HG03095 (cell line): ENCODE data around the gene CEP95.

Source experiments
- ATAC-seq: cut with Tn5 transposase; IDR thresholded peaks from one replicate; pipeline ENCODE4 v1.9.1; 2021; ENCODE audit warnings: moderate library complexity; ENCODE audit not compliant: unreplicated experiment

CEP95 gene

DNA sequence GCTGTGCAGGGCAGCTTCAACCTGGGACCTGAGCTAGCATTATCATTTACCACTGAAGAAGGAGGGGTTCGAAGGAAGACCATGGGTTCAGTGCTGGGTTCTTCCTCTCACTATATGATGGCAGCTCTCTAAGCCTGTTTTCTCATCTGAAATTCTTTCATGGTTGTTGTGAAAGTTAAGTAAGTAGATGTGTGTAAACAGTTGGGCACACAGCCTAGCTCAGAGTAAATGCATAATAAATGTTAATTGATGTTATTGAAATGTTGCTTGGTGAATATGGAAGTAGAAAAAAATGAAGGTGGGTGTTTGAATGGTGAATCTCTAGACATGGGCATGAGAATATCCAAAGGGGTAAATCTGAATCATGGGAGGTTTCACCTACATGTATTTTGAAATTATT lies 9.1 kb downstream of the CEP95 start:
- ATAC-seq = no peak

DNA sequence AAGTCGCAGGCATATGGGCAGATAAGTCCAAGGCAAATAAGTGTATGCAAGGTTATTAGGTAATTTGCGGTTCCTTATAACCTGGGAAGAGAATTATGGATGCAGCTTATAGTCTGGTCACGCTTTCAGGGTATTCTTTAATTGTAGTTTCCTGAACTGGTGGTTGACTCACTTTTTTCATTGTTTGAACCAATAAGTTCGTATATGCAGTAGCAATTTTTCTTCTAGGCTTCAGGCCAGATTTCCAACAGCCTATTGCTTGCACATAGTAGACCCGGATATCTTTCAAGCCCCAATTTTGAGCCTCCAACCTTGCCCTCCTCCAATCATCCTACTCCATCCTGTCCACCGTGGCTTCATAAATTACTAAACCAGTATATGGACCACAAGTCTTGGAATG lies 12.8 kb downstream of the CEP95 start:
- no peak for ATAC-seq

DNA sequence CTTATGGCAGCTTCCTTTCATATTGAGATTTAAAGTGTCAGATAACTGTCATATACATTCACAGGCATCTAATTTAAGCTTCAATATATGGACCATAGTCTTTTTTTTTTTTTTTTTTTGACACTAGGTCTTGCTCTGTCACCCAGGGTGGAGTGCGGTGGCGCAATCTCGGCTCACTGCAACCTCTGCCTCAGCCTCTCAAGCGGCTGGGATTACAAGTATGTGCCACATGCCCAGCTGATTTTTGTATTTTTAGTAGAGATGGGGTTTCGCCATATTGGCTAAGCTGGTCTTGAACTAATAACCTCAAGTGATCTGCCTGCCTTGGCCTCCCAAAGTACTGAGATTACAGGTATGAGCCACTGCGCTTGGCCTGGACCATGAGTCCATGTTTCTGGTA lies 13.6 kb downstream of the CEP95 start:
- ATAC-seq = no peak

DNA sequence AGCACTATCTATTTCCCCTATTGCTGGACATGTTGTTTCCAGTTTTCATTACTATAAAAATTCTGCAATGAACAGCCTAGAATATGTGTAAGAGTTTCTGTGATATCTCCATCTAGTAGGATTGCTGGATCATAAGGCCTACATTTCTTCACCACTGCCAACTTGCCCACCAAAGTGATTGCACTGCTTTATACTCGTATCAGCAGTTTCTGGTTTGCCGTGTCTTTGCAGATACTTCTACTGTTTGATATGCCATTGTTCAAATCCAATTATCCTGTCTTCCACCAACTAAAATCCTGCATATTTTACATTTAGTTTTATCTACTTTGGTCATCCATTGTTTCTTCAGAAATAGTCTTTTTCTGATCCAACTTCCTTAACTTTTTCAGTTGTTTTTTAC lies 21.1 kb downstream of the CEP95 start:
- no peak for ATAC-seq

DNA sequence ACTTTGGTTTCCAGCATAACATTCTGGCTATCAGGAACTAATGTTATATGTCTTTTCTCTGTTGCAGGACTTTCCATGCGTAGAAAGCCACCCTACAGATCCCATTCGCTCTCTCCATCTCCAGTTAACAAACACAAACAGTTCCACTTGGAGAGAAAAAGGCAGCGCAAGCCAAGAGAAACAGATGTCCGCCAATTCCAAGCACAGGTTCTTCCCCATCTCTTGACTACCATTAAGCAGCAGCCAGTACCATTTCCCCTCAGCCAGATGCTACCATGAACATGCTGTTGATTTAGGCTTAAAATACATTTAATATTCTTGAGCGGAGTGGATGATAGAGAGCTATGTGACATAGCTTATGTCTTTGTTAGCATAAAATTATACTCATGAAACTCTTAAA lies 22.4 kb downstream of the CEP95 start:
- ATAC-seq = no peak

DNA sequence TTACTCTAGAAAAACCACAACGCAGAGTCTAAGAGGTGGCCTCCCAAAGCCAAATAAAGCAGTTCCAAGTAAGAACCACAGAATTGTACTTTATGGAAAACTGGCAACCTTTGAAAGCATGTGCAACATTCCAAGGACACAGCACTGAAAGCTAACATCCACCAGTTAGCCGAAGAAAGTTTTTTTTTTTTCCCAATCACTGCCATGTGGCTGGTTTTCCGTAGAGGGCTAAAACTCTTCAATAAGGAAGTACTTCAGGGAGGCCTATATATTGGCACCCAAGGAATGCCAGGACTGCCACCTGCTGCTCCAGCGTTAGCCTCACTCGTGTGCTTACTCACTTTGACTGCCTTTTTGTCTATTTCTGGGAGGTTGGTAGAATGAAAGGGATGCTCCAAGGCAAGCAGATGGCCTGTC lies 25.2 kb downstream of the CEP95 start:
- ATAC-seq = no peak

DNA sequence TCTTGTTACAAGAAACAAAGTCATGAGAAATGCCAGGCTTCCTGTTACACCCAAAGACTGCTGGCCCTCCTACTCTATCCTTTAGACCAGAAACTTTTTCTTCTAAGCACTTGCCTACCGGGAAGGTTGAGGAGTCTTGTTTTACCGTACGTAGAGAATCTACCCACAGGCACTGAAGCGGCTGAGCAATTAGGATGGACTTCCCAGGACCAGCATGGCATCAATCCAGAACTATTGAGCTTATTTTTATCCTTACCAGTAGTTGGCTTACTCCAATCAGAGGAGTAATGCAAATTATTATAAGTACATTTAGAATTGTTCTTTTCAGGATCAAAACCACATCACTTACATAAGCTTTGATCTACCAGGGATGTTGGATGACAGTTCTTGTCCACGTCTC lies 25.6 kb downstream of the CEP95 start:
- no peak for ATAC-seq

DNA sequence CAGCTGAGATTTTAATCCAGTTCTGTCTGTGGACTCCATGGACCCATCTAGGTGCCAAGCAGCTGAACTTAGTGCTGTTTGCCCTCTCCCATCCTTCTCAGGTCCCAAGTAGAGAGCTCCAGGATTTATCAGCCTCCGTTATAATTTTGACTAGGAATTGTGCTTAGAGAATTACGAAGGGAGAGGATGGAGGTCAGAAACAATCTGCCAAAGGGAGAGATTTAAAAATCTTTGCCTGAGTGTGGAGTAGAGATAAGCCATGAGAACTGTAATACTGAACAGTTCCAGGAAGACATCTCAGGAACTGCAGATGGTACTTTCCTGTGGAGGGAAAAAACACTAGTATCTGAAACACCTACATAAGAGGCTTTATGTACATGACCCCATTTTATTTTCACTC lies 27.0 kb downstream of the CEP95 start:
- ATAC-seq = no peak

DNA sequence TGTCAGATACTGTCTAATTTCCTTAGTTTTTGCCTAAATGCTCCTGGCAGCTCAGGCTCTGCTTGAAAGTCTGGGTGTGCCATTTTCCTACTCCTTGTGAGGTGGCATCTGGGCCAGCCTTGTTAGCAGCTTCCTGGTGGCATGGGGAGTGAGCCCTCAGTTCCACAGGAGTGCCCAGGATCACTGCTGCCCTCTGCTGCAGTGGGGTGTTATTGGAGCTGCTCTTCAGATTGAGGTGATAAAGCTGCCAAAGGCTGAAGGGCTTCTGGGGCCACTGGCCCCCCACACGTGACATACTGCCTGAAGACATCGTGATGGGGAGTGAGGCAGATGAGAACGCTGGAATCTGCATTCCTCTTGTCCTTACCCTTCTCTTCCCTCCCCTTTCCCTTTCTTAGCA lies 27.4 kb downstream of the CEP95 start:
- no peak for ATAC-seq

DNA sequence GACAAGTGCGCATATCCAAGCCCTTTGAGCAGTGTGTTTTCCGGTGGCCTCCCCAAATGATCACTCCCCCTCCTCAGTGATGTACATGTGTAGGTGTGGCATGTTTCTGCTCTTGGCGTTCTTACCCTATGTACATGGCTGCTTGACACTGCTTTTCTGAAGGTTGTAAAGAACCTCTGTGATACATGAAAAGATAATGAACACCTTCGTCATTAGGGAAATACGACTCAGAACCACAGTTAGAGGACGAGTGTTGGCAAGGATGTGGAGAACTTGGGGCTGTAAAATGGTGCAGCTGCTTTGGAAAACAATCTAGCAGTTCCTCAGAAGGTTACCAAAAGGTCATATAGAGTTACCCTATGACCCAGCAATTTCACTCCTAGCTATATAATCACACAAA lies 28.6 kb downstream of the CEP95 start:
- no peak for ATAC-seq

DNA sequence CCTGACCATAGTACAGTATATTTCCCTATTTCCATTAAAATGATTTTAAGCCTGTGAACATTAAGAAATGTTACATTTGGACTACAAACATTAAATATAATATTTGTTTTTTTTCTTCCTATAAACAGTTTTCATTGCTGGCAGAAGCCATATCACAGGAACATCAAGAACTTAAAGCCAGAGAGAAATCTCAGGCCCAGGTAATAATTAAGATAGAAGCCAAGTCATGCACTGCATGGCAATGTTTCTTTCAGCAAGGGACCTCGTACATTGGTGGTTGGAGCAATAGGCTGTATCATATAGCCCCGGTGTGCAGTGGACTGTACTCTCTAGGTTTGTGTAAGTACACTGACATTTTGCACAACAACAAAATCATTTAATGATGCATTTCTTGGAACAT lies 30.1 kb downstream of the CEP95 start:
- ATAC-seq = no peak

DNA sequence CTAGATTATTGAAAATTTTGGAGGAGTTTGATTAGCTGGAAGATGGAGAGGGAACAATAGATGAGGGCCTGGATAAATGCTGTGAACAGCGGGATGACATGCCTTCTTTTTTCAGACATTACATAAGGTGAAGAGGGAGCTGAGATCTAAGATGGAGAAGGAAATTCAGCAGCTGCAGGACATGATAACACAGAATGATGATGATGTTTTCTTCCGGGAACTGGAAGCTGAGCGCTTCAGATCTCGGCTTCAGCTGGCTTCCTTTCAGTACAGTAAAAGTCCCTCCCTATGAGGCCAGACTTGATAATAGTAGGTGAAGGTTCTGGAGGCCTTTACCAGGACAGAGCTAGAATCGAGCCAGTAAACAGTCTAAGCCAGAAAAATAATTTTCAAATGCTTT lies 30.7 kb downstream of the CEP95 start:
- no peak for ATAC-seq

DNA sequence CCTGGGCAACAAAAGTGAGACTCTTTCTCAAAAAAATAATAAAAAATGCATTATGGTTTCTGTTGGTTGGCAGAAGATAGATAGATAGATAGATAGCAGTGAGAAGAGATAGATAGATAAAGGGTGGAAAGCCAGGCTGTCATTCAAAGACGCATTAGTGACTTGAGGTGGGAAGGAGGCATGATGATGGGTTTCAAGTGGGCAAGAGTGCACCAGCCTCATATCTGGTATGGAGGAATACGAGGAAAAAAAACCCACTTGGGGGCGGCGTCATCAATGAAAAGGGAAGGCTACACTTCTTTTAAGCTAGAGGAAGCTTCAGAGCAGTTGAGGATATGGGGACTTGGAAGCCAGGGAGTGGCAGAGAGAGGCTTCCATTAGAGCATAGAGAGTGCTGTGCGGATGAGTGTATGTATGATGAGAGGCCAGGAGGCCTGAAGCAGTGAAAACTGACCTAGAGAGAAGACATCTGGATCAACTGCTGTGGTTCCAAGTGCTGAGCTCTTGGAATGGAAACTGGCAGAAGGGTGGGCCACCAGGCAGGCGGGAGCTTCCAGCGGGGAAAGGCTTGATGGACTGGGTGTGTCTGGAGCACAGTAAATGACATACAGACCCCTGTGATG lies 31.8 kb downstream of the CEP95 start:
- no peak for ATAC-seq

DNA sequence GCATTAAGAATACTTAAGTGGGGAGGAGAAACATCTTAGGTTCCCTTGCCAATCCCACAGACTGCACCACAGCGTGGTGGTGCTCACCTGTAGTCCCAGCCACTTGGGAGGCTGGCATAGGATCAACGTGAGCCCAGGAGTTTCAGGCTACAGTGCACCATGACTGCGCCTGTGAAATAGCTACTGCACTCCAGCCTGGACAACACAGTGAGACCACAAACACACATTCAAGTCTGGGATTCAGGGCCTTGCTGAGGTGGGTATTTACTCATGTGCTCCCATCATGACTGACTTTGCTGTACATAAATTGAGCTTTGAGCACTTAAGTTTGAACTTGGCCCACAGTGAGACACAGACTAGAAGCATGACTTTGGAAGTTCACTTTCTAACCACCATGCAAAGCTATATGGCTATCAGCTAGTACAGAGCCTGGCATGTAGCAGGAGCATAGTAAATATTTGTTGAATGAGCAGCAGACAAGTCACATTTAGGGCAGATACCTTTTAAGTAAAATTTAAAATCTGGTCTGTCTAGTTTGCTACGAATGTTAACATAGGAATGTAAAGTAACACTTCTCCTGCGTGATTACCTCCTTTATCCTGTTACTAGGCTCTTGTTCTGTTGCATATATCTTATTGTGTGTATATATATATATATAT lies 33.5 kb downstream of the CEP95 start:
- no peak for ATAC-seq

DNA sequence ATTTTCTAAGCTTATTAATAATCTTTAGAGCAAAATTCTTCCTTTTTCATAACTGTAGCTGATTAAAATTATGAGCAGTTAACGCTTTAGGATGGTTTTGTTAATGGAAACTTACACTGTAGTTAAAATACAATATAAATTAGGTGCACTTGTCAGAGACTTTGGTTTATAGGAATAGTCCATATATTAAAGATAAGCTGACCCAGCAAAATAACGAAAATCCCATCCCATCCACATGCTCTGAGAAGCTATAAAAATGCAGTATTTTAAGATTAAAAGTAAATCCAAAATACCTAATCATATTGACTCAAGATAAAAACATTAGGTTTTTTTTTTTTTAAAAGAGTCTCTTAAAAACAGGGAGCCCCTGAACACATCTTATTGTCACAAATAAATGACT lies 38.0 kb downstream of the CEP95 start:
- no peak for ATAC-seq

DNA sequence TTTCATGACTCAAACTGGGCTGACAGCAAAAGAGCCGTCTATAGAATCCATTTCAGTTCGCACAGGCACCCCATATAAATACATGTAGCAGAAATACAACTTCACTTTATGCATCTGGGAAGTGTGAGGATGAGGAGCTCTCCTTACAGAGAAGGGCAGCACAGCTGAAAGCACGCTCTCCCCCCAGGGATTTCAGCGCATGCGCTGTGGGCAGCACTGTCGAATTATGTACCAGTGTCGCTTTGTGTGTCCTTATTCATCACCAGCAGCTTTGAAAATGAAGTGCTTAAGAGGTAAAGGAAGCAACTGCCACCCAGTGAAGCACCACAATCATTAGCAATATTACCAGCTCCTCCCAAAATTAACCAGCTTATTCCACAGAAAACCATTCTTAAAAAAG lies 39.9 kb downstream of the CEP95 start:
- no peak for ATAC-seq

DNA sequence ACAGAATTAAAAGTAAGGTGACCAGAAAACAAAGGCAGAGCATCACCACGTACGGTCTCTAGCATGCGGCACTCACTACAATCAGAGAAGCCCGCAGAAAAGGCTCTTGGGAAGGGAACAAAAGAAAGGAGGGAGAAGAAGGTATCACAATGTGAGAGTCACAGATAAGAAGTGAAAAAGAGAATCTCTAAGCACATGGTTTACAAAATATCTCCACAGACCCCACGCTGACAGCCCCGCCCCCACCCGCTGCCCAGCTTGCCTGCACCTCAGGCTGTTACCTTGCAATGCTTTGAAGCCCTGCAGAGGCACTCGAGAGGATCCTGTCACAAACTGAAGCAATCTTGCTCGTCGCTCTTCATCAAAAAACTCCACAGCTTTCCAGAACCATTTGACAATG lies 40.5 kb downstream of the CEP95 start:
- no peak for ATAC-seq

DNA sequence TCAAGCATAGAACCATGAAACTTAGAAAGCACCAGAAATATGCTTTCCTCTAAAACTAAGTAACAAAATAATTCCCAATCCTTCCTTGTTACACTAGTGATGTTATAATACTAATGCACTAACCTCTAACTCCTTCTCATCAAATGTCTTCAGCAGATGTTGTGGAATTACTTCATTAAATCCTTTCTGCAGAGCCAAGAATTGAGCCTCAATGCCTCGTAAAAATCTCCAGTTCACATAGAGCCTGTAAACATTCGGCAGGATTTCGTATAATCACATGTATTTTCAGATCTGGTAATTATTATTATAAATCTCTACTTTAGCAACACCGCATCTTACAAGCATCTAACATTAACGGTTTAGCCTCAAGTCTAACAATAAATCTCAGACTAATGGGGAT lies 44.7 kb downstream of the CEP95 start:
- no peak for ATAC-seq

DNA sequence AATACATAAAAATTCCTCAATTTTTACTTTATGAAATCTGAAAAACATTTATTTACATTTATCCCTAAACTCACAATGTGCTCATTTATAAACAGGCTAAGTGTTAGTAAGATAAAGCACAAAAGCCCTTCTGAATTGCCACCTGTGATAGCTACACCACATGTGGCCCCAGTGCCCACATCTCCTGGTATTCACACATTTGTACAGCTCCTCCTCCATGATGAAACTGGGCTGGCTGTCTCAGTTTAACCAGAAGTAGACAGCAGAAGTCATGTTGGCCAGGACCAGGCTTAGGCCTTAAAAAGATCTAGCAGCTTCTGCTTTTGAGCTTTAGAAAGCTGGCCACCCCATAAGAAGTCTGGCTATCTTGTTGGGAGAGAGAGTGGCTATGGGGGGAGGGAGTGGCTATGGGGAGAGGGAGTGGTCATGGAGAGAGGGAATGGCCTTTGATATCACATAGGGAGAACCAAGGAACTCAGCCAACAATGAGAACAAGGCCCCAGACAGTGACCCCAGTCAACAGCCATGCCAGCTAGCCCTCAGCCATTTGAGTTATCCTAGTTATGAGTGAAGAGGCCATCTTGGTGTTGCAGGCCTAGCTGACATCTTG lies 47.4 kb downstream of the CEP95 start:
- ATAC-seq = no peak

DNA sequence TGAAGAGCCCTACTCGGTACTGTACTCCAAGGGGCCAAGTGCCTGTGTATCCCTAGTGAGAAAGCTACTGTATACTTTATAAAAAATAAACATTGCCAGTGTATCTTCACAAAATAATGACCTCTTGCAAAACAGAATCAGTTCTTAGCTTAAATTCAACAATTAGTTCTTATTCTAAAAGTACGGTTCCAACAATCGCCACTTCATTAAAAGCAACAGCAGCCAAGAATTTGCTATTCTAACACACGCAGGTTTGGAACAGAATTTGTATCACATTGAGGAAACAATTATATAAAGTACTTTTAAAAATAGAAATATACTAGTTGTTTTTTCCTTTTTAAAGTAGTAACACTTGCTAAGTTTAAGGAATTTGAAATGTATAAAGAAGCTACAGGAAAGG lies 48.5 kb downstream of the CEP95 start:
- no peak for ATAC-seq

DNA sequence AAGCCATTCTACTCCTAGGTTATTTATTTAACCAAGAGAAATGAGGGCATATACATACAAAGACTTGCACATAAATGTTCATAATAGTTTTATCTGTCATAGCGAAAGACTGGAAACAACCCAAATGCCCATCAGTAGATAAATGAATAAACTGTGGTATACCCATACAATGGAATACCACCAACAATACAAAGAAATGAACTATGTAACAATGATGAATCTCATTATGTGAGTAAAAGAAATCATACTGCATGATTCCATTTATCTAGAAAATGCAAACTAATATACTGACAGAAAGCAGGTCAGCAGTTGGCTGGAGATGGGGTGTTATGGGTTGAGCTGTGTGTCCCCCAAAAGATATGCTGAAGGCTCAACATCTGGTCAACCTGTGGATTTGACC lies 57.3 kb downstream of the CEP95 start:
- no peak for ATAC-seq

DNA sequence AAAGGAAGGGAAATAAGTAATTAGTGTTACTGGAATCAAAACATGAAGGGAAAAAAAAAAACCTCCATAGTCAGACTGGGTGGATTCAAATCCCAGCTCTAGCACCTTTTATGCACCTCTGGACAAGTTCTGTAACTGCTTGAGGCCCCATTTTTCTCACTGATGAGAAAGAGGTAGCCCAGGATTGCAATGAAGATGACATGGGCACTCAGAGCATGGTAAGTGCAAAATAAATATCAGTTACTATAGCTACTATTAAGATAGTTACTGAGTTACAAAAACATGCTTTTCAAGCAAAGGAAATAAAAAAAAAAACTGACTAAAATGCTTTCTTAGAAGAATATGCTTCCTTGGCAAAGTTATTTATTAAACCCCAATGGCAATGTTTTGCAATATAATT lies 58.8 kb downstream of the CEP95 start:
- no peak for ATAC-seq

DNA sequence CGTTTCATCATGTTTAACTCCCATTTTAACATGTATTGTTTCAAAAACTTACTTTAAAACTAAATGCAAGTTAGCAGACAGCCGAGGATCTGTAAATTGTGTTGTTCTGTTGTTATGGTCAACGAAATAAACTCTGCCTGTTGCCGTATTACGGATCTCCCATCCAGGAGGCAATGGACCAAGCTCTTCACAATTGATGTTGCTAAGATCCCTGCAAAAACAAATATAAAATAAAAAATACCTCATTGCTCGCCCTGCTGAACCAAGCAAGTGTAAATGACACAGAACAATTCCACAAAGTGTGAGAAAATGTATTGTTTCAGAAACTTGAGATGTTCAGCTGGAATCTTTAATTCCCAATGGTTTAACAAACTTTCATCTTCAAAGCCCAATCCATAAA lies 65.0 kb downstream of the CEP95 start:
- no peak for ATAC-seq
